GM23338 (cell line): Measurements from ENCODE around the gene OR1M1. TPM values are rescaled to one million over a fixed set of nuclear protein-coding genes. Genes with fewer than 3 reads are reported as not detected.
A peak's percentile ranks its signal among the peaks of the same experiment; 100 is the strongest.

Experiments
- ATAC-seq: fragments of 200-7000 bp; cut with Tn5 transposase; 3 replicates; pipeline ENCODE4 v1.9.1; 2020
- DNase-seq: peaks from one replicate; pipeline ENCODE4 v3.0.0-alpha.2; 2015; ENCODE audit warnings: low spot score
- H2AFZ ChIP-seq: fragments of 200-600 bp; sonication (generic); 2 replicates; pipeline ENCODE4 v1.8.0; 2016; ENCODE audit warnings: antibody characterized with exemption, mild to moderate bottlenecking, moderate library complexity
- H3F3A ChIP-seq: fragments of 200-600 bp; sonication (generic); replicated peaks from 2 replicates; pipeline ENCODE4 v1.8.0; 2017; ENCODE audit warnings: antibody characterized with exemption, mixed run types, low read depth
- H3K27ac ChIP-seq: fragments of 200-600 bp; sonication (generic); 2 replicates; pipeline ENCODE4 v1.6.1; 2016; ENCODE audit warnings: low read depth
- H3K27me3 ChIP-seq: fragments of 200-600 bp; sonication (generic); 2 replicates; pipeline ENCODE4 v1.8.0; 2016; ENCODE audit warnings: mild to moderate bottlenecking, mixed run types, moderate library complexity; ENCODE audit not compliant: insufficient read depth
- H3K36me3 ChIP-seq: fragments of 200-600 bp; sonication (generic); 2 replicates; pipeline ENCODE4 v1.8.0; 2016; ENCODE audit warnings: mild to moderate bottlenecking; ENCODE audit not compliant: insufficient read depth
- H3K4me1 ChIP-seq: fragments of 200-600 bp; sonication (generic); 2 replicates; pipeline ENCODE4 v1.8.0; 2016; ENCODE audit warnings: mild to moderate bottlenecking, moderate library complexity; ENCODE audit not compliant: insufficient read depth
- H3K4me2 ChIP-seq: fragments of 200-600 bp; sonication (generic); 2 replicates; pipeline ENCODE4 v1.7.1; 2017; ENCODE audit warnings: mixed run types
- H3K4me3 ChIP-seq: fragments of 200-600 bp; sonication (generic); 2 replicates; pipeline ENCODE4 v1.6.1; 2016; ENCODE audit warnings: mixed run types
- H3K79me2 ChIP-seq: fragments of 200-600 bp; sonication (generic); replicated peaks from 2 replicates; pipeline ENCODE4 v1.8.0; 2017; ENCODE audit warnings: mild to moderate bottlenecking; ENCODE audit not compliant: insufficient read depth
- H3K9me2 ChIP-seq: fragments of 200-600 bp; sonication (generic); 2 replicates; pipeline ENCODE4 v1.8.0; 2017; ENCODE audit not compliant: insufficient read depth
- H4K20me1 ChIP-seq: fragments of 200-600 bp; sonication (generic); replicated peaks from 2 replicates; pipeline ENCODE4 v1.8.0; 2017; ENCODE audit warnings: mild to moderate bottlenecking; ENCODE audit not compliant: insufficient read depth
- H3K27ac Mint-ChIP-seq: 2 replicates; pipeline ENCODE4 v1.8.0; 2020; ENCODE audit warnings: inconsistent platforms, mild to moderate bottlenecking, moderate library complexity, mixed read lengths
- H3K27me3 Mint-ChIP-seq: 3 replicates; pipeline ENCODE4 v1.8.0; 2022; ENCODE audit warnings: low read depth, mild to moderate bottlenecking, moderate library complexity, mixed read lengths, inconsistent platforms; ENCODE audit not compliant: insufficient read depth, poor library complexity
- H3K36me3 Mint-ChIP-seq: 3 replicates; pipeline ENCODE4 v1.8.0; 2021; ENCODE audit warnings: low read depth, mild to moderate bottlenecking, inconsistent platforms, moderate library complexity, mixed read lengths
- H3K4me1 Mint-ChIP-seq: 3 replicates; pipeline ENCODE4 v1.8.0; 2020; ENCODE audit warnings: mild to moderate bottlenecking, inconsistent platforms, mixed read lengths
- H3K4me3 Mint-ChIP-seq: 3 replicates; pipeline ENCODE4 v1.8.0; 2021; ENCODE audit warnings: moderate library complexity, mild to moderate bottlenecking, inconsistent platforms, mixed read lengths
- H3K9me3 Mint-ChIP-seq: 3 replicates; pipeline ENCODE4 v1.8.0; 2020; ENCODE audit warnings: moderate library complexity, mild to moderate bottlenecking, inconsistent platforms, mixed read lengths
- CREB1 ChIP-seq: fragments of 250-450 bp; sonication (Bioruptor Pico); IDR thresholded peaks from 2 replicates; pipeline ENCODE4 v1.5.0; 2020; ENCODE audit warnings: low read depth, mild to moderate bottlenecking, moderate library complexity
- CTCF ChIP-seq, 2 experiments: fragments of 200-600 bp in 1 of 2; sonication (generic) in 1 of 2; conservative IDR thresholded peaks; 2 replicates each; pipeline versions ENCODE4 v1.5.1 to v1.6.1; 2016 to 2017; ENCODE audit warnings: antibody characterized with exemption in 2 of 2, low read depth in 2 of 2, mild to moderate bottlenecking in 2 of 2, moderate library complexity in 1 of 2
- ETS1 ChIP-seq: IDR thresholded peaks from 2 replicates; pipeline ENCODE4 v1.6.1; 2016; ENCODE audit warnings: antibody characterized with exemption
- EZH2 ChIP-seq: fragments of 200-600 bp; sonication (generic); IDR thresholded peaks from one replicate; pipeline ENCODE4 v1.8.0; 2017; ENCODE audit warnings: antibody characterized with exemption, mild to moderate bottlenecking, low read depth; ENCODE audit not compliant: unreplicated experiment
- EZH2phosphoT487 ChIP-seq: fragments of 200-600 bp; sonication (generic); IDR thresholded peaks from one replicate; pipeline ENCODE4 v1.8.1; 2018; ENCODE audit warnings: antibody characterized with exemption; ENCODE audit not compliant: unreplicated experiment
- JUNB ChIP-seq: IDR thresholded peaks from one replicate; pipeline ENCODE4 v1.6.1; 2016; ENCODE audit warnings: antibody characterized with exemption; ENCODE audit not compliant: unreplicated experiment
- NANOG ChIP-seq: IDR thresholded peaks from 2 replicates; pipeline ENCODE4 v1.6.1; 2016; ENCODE audit warnings: antibody characterized with exemption, borderline replicate concordance
- POLR2AphosphoS5 ChIP-seq: IDR thresholded peaks from 2 replicates; pipeline ENCODE4 v1.6.1; 2016; ENCODE audit warnings: antibody characterized with exemption, low read depth
- ZNF114 ChIP-seq: fragments of 250-450 bp; sonication (Bioruptor Pico); IDR thresholded peaks from 2 replicates; pipeline ENCODE4 v1.5.0; 2020; ENCODE audit warnings: mild to moderate bottlenecking, moderate library complexity
- ZNF331 ChIP-seq: fragments of 250-450 bp; sonication (Bioruptor Pico); IDR thresholded peaks from 2 replicates; pipeline ENCODE4 v1.5.0; 2020; ENCODE audit warnings: low read depth, mild to moderate bottlenecking, moderate library complexity
- ZNF462 ChIP-seq: fragments of 250-450 bp; sonication (Bioruptor Pico); IDR thresholded peaks from 2 replicates; pipeline ENCODE4 v1.5.0; 2020; ENCODE audit warnings: mild to moderate bottlenecking, moderate library complexity
- polyA plus RNA-seq: library from polyadenylated mRNA; unstranded; fragments of >200 nt; fragmentation: Nextera tagmentation; extraction: Ambion mirVana; gene quantifications from 2 replicates; pipeline ENCODE4 v1.2.1, GENCODE V29; 2016
- total RNA-seq: library from RNA; depleted of rRNA; stranded (reverse); fragments of >200 nt; shearing (Covaris generic); gene quantifications from 2 replicates; pipeline ENCODE4 v1.2.3, GENCODE V29; 2014

Gene OR1M1
- total and polyA plus RNA-seq, 2 experiments from 2014 or later, result not detected

GRCh38 chr19:9073806-9074205 lies 13.1 kb upstream of the OR1M1 start (continued):
- TF ChIP-seq ETS1, result no peak
- TF ChIP-seq ZNF462 (CRISPR knock-in tag), result no peak
- TF ChIP-seq EZH2, result no peak
- no peak for TF ChIP-seq ZNF331
- no peak for TF ChIP-seq JUNB
- no peak for TF ChIP-seq POLR2AphosphoS5

GRCh38 chr19:9075064-9075949 lies 11.6 kb upstream of the OR1M1 start:
- ATAC-seq (no peak), DNase-seq (peak; percentile 67)
- peaks cover 96% of the 10 kb centered on the region for H3K9me3 Mint-ChIP-seq
- Histone ChIP-seq H3F3A (no peaks in the 10 kb centered on the region; the same call in 1 of the 2 replicates), H3K9me2 (peaks cover 7% of the 10 kb centered on the region; the same call in 1 of the 2 replicates), H3K27me3 (no peaks in the 10 kb centered on the region), H3K79me2 (no peaks in the 10 kb centered on the region), H2AFZ (peak overlapping the region; percentile 97), H4K20me1 (no peaks in the 10 kb centered on the region), H3K27ac (peak overlapping the region; percentile 55; the same call in 1 of the 2 replicates), H3K36me3 (no peaks in the 10 kb centered on the region), H3K4me3 (no peak overlapping the region), H3K4me2 (no peak overlapping the region), H3K4me1 (peaks cover 23% of the 10 kb centered on the region)
- peaks cover 3% of the 10 kb centered on the region for H3K27me3 Mint-ChIP-seq
- H3K36me3 Mint-ChIP-seq, result peaks cover 43% of the 10 kb centered on the region
- no peaks in the 10 kb centered on the region for H3K4me1 Mint-ChIP-seq
- H3K4me3 Mint-ChIP-seq, result no peak overlapping the region
- no peak overlapping the region for H3K27ac Mint-ChIP-seq
- no peak for TF ChIP-seq NANOG
- TF ChIP-seq ZNF114 (CRISPR knock-in tag), result no peak
- TF ChIP-seq ETS1, result no peak
- TF ChIP-seq CREB1, result no peak
- no peak for TF ChIP-seq ZNF331
- no peak for TF ChIP-seq CTCF (conservative IDR thresholded peaks at IDR 0.05; ENCODE audit: low read depth in 2 of 2)
- TF ChIP-seq EZH2phosphoT487, result no peak
- no peak for TF ChIP-seq JUNB
